Right renal pelvis (tissue), 4 donors: ENCODE results near the gene TEX52. TPM values are rescaled to one million over a fixed set of nuclear protein-coding genes. Genes with fewer than 3 reads are reported as not detected.

Experiments
- DNase-seq, 4 donors: peaks; one replicate each; pipeline ENCODE4 v3.0.0-alpha.2; 2013; ENCODE audit warnings: low read depth in 4 of 4, low spot score in 3 of 4, missing footprints in 1 of 4
- polyA plus RNA-seq, 4 donors: library from polyadenylated mRNA; unstranded; fragments of 120-200 nt; gene quantifications; one replicate each; pipeline ENCODE4 v1.2.1, GENCODE V29; 2013; ENCODE audit not compliant: insufficient read length in 4 of 4

The TEX52 gene
- polyA plus RNA-seq, 4 donors, result 0.40 to 0.80 (median 0.64) TPM

DNA sequence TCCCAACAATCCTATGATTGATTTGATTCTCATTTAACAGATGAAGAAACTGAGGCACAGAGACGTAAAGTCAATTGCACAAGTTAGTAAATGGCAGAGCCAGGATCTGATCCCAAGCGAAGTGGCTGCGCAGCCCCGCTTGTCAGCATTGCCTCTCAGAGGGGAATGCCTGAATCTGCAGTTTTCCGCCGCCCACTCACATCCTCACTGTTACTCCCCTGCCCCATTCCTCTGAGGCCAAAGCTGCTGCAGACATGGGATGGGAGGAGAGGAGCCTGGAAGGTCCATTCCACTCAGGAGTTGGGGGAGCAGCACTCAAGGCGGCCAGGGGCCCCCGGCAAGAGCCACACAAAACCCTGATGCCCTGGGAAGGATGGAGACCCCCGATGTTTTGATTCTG lies 23.0 kb downstream of the TEX52 start:
- no peak for DNase-seq

DNA sequence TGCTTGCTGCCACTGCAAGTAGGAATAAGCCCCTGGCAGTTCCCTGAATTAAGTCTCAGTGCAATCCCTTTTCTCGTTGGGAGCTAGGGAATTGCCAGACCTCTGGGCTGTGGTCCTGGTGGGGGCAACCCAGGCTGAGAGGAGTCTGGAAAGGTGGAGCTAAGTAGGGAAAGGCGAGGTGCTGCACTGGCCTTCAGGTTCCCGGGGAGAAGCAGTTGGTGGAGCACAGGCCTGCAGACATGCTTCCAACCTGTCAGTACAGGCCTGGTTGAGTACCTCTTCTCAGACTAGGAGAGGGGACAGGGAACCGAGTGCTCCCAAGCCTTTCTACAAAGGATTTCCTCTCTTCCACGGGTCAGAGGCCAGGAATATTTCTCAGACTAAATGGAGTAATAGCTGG lies 23.5 kb downstream of the TEX52 start:
- DNase-seq, result no peak

DNA sequence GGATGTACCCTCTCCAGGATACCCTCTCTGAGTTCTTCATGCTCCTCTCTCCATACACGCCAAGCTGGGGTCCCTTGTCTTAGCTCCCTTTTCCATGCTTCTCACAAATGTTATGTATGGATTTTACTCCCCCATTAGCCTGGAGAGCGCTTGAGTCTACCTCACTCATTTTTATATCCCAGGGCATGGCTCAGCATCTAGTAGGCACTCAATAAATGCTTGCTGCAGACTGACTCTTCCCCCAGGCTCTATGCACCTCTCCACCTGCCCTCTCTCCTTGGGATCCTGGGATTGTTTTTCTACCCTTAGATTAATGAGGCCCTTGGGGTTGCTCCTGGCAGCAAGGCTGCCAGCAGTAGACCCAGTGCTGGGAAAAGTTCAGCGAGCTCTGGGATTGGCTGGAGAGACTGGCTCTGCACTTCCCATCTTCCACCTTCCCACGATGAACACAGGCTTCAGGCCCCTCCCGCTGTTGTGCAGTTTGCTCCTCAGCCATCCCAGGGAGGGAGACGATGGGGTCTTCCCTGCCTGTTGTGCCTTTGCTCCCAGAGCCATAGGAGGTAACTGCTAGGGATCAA lies 24.2 kb downstream of the TEX52 start:
- DNase-seq, result no peak

- no peak for DNase-seq
Observed at GRCh38 chr12:2829275-2829674, 27.6 kb downstream of the TEX52 start.

DNA sequence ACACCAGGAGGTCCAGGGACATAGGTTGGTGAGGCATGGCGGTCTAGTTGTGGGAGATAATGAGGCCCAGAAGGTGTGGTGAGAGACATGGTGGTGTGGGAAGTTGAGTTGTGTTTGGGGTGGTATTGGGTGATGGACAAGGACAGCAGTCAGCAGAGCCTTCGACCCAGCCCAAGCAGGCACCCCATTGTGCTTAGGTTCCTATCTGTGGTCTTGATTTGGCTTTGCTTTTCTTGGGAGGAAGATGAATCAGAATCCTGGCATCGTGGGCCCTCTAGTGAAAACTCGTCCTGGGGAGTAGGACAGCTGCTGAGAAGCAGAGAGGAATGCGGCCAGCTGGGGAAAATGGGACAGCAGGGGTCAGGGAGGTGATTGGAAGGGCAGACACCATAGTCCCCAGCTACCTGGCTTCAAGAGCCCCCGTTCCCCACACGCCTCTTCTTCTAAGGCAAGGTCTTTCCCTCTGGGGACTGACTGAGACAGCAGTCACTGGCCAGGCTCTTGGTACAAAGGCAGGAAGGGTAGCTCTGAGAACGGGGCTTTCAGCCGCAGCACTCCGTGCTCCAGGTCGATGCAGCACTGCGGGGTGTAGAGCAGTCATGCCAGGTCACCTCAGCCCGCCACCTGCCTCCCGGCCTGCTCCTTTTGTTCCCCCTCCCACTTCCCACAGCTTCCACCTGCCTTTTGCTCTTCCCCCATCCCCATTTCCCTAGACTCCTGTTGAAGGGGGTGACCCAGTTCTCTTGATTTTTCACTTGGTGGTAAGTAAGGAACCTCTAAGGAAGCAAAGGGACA lies 29.9 kb downstream of the TEX52 start:
- DNase-seq, result no peak

- no peak for DNase-seq
Observed at GRCh38 chr12:2826036-2826435, 30.8 kb downstream of the TEX52 start.

- no peak for DNase-seq
Observed at GRCh38 chr12:2825132-2825531, 31.7 kb downstream of the TEX52 start.

DNA sequence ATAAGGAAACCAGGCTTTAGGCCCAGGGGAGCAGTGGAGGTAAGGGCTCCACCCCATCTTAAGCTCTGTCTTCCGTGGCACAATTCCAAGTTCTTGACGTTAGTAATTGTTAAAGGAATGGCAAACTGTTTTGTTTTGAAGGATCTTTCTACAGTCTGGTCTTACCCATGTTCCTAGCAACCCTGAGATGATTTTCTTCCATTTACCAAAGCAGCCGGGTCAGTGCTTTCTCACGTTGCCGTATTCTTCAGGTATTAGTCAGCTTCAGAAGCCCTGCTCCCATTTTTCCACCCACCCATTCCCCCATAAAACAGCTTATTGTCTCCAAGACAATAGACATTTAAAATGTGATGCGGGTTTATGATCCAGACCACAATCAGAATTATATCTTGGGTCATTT lies 32.3 kb downstream of the TEX52 start:
- no peak for DNase-seq

- no peak for DNase-seq
Observed at GRCh38 chr12:2823483-2823882, 33.4 kb downstream of the TEX52 start.

- DNase-seq, result no peak
Observed at GRCh38 chr12:2820432-2820831, 36.4 kb downstream of the TEX52 start.

- no peak for DNase-seq
Observed at GRCh38 chr12:2819810-2820209, 37.0 kb downstream of the TEX52 start.

DNA sequence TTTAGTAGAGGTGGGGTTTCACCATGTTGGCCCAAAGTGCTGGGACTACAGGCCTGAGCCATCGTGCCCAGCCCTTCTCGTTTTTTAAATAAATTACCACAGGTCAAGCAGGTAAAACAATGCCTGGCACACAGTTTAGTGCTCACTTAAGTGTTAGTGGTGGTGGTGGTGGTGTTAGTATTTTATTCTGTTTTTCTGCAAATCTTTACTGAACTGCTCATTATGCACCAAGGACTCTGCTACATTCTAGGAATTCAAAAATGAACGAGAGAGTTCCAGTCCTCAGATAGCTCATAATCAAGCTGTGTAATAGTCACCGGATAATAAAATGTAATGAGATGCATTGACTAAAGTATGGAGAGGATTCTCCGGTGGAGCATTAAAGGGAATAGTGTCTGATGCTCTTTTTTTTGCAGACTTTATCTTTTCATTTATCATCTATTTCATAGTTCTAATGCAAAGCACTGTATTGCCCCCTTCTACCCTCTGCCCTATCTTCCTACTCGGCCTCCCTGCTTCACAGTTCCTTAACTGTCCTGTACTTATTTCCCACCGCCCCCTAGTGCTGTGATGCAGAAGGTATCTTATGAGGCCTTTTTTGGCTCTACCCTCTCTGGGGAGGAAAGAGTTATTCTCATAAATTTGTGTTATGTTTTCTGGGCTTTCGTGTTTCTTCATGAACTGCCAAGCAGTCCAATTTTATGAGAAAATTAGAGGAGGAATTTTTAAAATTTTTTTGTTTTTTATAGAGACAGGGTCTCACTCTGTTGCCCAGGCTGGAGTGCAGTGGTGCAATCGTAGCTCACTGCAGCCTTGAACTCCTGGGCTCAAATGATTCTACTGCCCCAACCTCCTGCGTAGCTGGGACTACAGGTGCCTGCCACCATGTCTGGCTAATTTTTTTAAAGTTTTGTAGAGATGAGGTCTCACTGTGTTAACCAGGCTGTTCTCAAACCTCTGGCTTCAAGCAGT lies 43.3 kb downstream of the TEX52 start:
- DNase-seq, result no peak

- DNase-seq, result peak; percentile 98 to 99 (median 98)
Observed at GRCh38 chr12:2812290-2813213, 44.3 kb downstream of the TEX52 start, which contains the start of gene ITFG2. TSS of gene ITFG2 (plus strand) at chr12:2812668. CDS start at chr12:2812761, 93 bp downstream.

DNA sequence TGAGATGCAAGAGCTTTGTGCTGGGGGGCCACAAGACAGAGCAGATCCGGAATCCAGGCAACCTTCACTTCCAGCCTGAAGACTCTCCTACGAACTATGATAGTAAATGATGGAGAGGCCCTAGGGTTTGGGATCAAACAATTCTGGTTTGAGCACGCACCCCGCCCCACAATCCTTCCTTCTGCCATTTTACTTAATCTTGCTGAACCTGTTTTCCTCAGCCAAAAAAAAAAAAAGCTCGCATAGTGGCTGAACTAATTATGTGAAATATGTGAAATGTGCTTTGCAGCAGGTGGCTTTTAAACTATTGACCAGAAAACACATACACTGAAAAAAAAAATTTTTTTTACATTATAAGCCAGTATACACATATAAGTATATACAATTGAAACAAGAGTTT lies 45.0 kb downstream of the TEX52 start:
- no peak for DNase-seq

GRCh38 chr12:2806700-2807099 lies 50.1 kb downstream of the TEX52 start:
- no peak for DNase-seq

- no peak for DNase-seq
Observed at GRCh38 chr12:2805143-2805520, 51.7 kb downstream of the TEX52 start.

DNA sequence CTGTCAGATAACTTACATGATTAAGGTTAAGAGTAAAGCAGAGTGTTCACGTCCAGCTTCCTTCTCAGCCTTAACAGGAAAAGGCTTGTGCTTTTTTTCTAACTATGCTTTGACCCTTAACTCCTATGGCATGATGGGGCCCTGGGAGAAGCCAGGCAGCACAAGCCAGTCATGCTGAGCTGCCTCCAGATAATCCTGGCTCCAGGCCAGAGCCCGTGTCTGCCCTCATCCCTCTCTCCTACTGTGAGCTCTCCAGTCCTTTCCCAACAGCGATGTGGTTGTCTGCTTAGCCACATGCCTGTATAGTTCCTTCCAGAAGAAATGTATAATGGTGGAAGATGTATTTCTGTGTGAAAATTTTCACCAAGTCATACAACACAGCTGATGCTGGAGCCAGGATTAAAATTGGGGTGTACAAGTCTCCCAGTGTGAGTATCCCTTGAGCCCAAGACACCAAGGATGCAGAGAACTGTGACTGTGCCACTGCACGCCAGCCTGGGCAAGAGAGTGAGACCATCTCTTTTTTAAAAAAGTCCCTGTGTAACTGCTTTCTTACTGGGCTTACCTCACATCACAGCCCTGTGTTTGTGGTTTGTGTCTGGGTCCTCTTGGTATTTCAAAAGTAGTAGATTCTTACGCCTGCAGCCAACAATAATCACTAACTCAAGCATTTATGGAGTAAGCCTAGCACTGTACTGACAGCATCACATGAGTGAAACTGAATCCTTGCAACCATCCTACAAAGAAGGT lies 52.3 kb downstream of the TEX52 start:
- no peak for DNase-seq

- no peak for DNase-seq
Observed at GRCh38 chr12:2803635-2804392, 53.0 kb downstream of the TEX52 start.
